ENCODE data around the gene NEK6. TPM values are rescaled to one million over a fixed set of nuclear protein-coding genes. Genes with fewer than 3 reads are reported as not detected.

NEK6 gene
- polyA plus RNA-seq, 1 experiment, result 73.6 TPM

GRCh38 chr9:124372038-124372437 is 114.3 kb downstream of the NEK6 start:
- Histone ChIP-seq H3K27me3 (ENCODE audit: control insufficient read depth, insufficient read depth, low read length) (no peaks in the 10 kb centered on the region), H3K4me3 (ENCODE audit: low read depth, low read length) (no peak overlapping the region), H3K36me3 (ENCODE audit: control insufficient read depth, insufficient read depth, low read length) (peaks cover 1% of the 10 kb centered on the region; the same call in 1 of the 2 replicates)
- TF ChIP-seq, protein P1, sequence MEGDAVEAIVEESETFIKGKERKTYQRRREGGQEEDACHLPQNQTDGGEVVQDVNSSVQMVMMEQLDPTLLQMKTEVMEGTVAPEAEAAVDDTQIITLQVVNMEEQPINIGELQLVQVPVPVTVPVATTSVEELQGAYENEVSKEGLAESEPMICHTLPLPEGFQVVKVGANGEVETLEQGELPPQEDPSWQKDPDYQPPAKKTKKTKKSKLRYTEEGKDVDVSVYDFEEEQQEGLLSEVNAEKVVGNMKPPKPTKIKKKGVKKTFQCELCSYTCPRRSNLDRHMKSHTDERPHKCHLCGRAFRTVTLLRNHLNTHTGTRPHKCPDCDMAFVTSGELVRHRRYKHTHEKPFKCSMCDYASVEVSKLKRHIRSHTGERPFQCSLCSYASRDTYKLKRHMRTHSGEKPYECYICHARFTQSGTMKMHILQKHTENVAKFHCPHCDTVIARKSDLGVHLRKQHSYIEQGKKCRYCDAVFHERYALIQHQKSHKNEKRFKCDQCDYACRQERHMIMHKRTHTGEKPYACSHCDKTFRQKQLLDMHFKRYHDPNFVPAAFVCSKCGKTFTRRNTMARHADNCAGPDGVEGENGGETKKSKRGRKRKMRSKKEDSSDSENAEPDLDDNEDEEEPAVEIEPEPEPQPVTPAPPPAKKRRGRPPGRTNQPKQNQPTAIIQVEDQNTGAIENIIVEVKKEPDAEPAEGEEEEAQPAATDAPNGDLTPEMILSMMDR (IDR thresholded peaks at IDR 0.05; ENCODE audit: insufficient read depth, low read depth, low read length), result no peak
- ChIA-PET POLR2A (no interaction called here), CTCF (interaction anchor here (1.8 to 2.3 kb wide), 2 partner anchors 20 to 245 kb away, joined by 7 to 8 read pairs; no protein-coding TSS in a partner anchor)
- DNase-seq (ENCODE audit: low read depth), result no peak

DNA sequence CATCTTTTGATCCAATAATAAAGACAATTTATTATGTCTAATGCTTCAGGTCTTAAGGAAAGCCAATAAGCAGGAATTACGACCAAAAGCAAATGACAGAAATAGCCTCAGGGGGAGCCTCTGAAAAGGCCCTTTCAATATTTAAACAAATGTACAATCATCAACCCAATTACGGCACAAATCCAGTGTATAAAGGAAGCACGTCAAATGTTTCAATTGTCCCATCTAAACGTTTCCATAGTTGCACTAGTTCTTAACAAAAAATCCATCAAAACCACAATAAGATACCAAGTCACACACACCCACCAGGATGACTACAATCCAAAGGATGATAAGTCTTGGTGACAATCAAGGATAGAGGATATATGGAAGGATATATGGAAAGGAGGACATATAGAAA is 115.6 kb downstream of the NEK6 start:
- DNase-seq (ENCODE audit: low read depth), result no peak
- TF ChIP-seq, protein P1 (IDR thresholded peaks at IDR 0.05; ENCODE audit: insufficient read depth, low read depth, low read length), result no peak
- Histone ChIP-seq H3K36me3 (ENCODE audit: control insufficient read depth, insufficient read depth, low read length) (peaks cover 3% of the 10 kb centered on the region; the same call in 1 of the 2 replicates), H3K27me3 (ENCODE audit: control insufficient read depth, insufficient read depth, low read length) (no peaks in the 10 kb centered on the region), H3K4me3 (ENCODE audit: low read depth, low read length) (no peak overlapping the region)
- CTCF ChIA-PET, result no interaction called here
- POLR2A ChIA-PET, result no interaction called here

- CTCF ChIA-PET, result interaction anchor here (1.1 kb wide), 1 partner anchor 246 kb away, joined by 4 read pairs; no protein-coding TSS in a partner anchor
- no peak overlapping the region for H3K4me3 ChIP-seq (ENCODE audit: low read depth, low read length)
- peaks cover 3% of the 10 kb centered on the region; the same call in 1 of the 2 replicates for H3K36me3 ChIP-seq (ENCODE audit: control insufficient read depth, insufficient read depth, low read length)
- H3K27me3 ChIP-seq (ENCODE audit: control insufficient read depth, insufficient read depth, low read length), result no peaks in the 10 kb centered on the region
- POLR2A ChIA-PET, result no interaction called here
- TF ChIP-seq, protein P1 (IDR thresholded peaks at IDR 0.05; ENCODE audit: insufficient read depth, low read depth, low read length), result no peak
- no peak for DNase-seq (ENCODE audit: low read depth)
These were observed 116.1 kb downstream of the NEK6 start for GRCh38 chr9:124373851-124374250.

- no peaks in the 10 kb centered on the region for H3K27me3 ChIP-seq (ENCODE audit: control insufficient read depth, insufficient read depth, low read length)
- CTCF ChIA-PET, result interaction anchor here (0.7 to 3.0 kb wide), 5 partner anchors 10 to 249 kb away, joined by 3 to 8 read pairs (median 3); no protein-coding TSS in a partner anchor
- TF ChIP-seq, protein P1 (IDR thresholded peaks at IDR 0.05; ENCODE audit: insufficient read depth, low read depth, low read length), result no peak
- POLR2A ChIA-PET, result no interaction called here
- peaks cover 3% of the 10 kb centered on the region; the same call in 1 of the 2 replicates for H3K36me3 ChIP-seq (ENCODE audit: control insufficient read depth, insufficient read depth, low read length)
- no peak for DNase-seq (ENCODE audit: low read depth)
- H3K4me3 ChIP-seq (ENCODE audit: low read depth, low read length), result no peak overlapping the region
These were observed 118.0 kb downstream of the NEK6 start for GRCh38 chr9:124375726-124376125.

DNA sequence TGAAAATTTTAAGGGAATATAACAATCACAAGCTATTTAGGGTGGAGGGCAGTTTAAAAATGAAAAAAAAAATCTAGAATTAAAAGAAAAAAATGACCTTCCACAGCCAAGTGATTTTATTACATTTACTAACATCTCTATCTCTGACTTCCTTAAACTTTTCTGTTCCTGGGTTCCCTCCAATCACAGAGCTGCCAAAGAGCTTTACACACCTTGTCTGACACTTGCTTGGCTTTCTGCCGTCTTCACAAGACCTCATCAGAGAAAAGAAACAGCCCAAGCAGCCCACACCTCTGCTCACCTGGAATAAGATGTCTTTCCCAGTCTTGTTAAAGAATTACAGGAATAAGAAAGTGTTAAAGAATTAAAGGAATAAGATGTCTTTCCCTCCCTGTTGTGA is 118.6 kb downstream of the NEK6 start:
- Histone ChIP-seq H3K36me3 (ENCODE audit: control insufficient read depth, insufficient read depth, low read length) (peaks cover 3% of the 10 kb centered on the region; the same call in 1 of the 2 replicates), H3K4me3 (ENCODE audit: low read depth, low read length) (no peak overlapping the region), H3K27me3 (ENCODE audit: control insufficient read depth, insufficient read depth, low read length) (no peaks in the 10 kb centered on the region)
- ChIA-PET POLR2A (interaction anchor here (0.7 kb wide), 1 partner anchor 1640 kb away, joined by 4 read pairs; no protein-coding TSS in a partner anchor), CTCF (interaction anchor here (0.7 to 3.0 kb wide), 3 partner anchors 10 to 249 kb away, joined by 3 to 8 read pairs (median 4); no protein-coding TSS in a partner anchor)
- TF ChIP-seq, protein P1 (IDR thresholded peaks at IDR 0.05; ENCODE audit: insufficient read depth, low read depth, low read length), result no peak
- DNase-seq (ENCODE audit: low read depth), result no peak
